Right cardiac atrium (tissue), 5 donors: ENCODE data around the gene LAMA4. TPM values are rescaled to one million over a fixed set of nuclear protein-coding genes. Genes with fewer than 3 reads are reported as not detected.
"Not testable (repeated sequence)": the region's sequence is repeated elsewhere in the genome, so short reads cannot be mapped to it uniquely, and the experiment has no call there.

Experiments
- ATAC-seq, 2 donors: fragments of 200-7000 bp; cut with Tn5 transposase; one replicate each; pipeline versions ENCODE4 v1.8.0 to v1.9.1; 2020; ENCODE audit warnings: moderate library complexity in 2 of 2, mild to moderate bottlenecking in 1 of 2
- DNase-seq, 3 donors: peaks; one replicate each; pipeline ENCODE4 v3.0.0-alpha.2; 2020
- H3K27ac ChIP-seq: one replicate; pipeline ENCODE4 v1.5.1; 2013; ENCODE audit warnings: mild to moderate bottlenecking, low read length, control low read depth, moderate library complexity
- H3K27me3 ChIP-seq: one replicate; pipeline ENCODE4 v1.6.1; 2013; ENCODE audit not compliant: control insufficient read depth, insufficient read depth
- H3K4me1 ChIP-seq: one replicate; pipeline ENCODE4 v1.6.1; 2013; ENCODE audit warnings: low read length; ENCODE audit not compliant: control insufficient read depth, insufficient read depth
- H3K4me3 ChIP-seq: one replicate; pipeline ENCODE4 v1.5.1; 2013; ENCODE audit warnings: low read length, control low read depth
- H3K9me3 ChIP-seq: one replicate; pipeline ENCODE4 v1.6.1; 2013; ENCODE audit warnings: low read length; ENCODE audit not compliant: control insufficient read depth
- WGBS: extraction: QIAGEN DNeasy Blood & Tissue Kit; methylation state at CpG from one replicate; pipeline ENCODE4 v1.1.7; 2013; 5-methylcytosine and 5-hydroxymethylcytosine counted together
- intact Hi-C, 4 donors: fragments of 100-400 bp; cut with DNase I; formaldehyde crosslinking; loops; one replicate each; pipeline versions ENCODE4 v1.11.0 to v1.14.0; 2022 to 2023
- polyA plus RNA-seq: library from polyadenylated mRNA; stranded (reverse); fragments of 200-250 nt; gene quantifications from one replicate; pipeline ENCODE4 v1.2.3, GENCODE V29; 2013
- total RNA-seq, 4 donors: library from RNA; stranded (reverse); fragmentation: NEBNext Ultra II Directional; extraction: Animal tissue kit (Norgen Biotek cat#: 25700); gene quantifications; one replicate each; pipeline ENCODE4 v1.2.1, GENCODE V29; 2021
- donor health status: healthy with polysubstance abuse.
- donor health status: DM: no; HTN: yes; CAD: no.
- donor health status: DM: no; HTN: no; CAD: no.
- donor health status: DM: no; HTN: yes; CAD: no; lungs with severe emphysema.
- donor health status: DM: yes; HTN: yes; CAD: no.

Gene LAMA4
- total and polyA plus RNA-seq, 5 donors = 24.2 to 45.8 (median 33.3) TPM

DNA sequence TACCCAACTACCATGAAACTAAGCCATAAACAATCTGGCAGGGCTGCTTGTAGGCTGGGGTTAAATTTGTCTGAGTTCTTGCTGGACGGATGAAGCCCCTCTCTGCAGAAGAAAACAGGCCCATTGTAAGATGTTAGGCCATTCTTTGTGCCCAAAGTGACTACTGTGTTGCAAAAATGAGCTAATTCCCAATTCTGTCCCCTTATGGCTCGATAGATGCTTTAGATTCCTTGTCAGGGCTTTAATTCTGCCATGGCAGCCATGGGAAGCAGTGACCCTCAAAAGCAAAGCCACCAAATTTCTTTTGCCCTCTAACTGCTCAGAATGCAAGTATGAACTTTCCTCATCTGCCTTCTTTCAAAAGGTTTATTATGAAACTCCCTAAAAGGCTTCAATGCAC is 45.2 kb downstream of the LAMA4 start:
- Histone ChIP-seq H3K27me3 (no peaks in the 10 kb centered on the region), H3K9me3 (no peaks in the 10 kb centered on the region), H3K27ac (no peak overlapping the region), H3K4me3 (no peak overlapping the region), H3K4me1 (no peaks in the 10 kb centered on the region)
- DNase-seq = no peak
- ATAC-seq = no peak
- intact Hi-C loops = no loop called here
- 82% methylated on average over 2 of the region's 2 CpGs for WGBS

DNA sequence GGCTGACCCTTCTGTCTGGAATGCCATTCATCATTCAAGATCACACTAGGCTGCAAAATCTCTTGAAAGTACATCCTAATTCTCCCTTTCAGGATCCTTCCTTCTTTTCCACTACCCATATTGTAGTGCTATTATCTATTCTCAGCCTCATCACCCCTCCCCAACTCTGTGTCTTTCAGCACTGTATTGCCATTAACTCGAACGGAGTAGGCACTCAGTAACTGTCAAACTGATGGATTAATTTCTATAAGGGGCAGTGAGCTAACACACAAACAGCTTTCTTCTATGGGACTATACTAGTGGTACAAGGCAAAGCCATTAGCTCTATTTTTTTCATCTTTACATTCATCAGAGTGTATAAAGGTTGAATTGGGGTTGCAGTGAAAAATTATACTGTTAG is 46.6 kb downstream of the LAMA4 start:
- H3K27ac ChIP-seq = no peak overlapping the region
- intact Hi-C loops = no loop called here

DNA sequence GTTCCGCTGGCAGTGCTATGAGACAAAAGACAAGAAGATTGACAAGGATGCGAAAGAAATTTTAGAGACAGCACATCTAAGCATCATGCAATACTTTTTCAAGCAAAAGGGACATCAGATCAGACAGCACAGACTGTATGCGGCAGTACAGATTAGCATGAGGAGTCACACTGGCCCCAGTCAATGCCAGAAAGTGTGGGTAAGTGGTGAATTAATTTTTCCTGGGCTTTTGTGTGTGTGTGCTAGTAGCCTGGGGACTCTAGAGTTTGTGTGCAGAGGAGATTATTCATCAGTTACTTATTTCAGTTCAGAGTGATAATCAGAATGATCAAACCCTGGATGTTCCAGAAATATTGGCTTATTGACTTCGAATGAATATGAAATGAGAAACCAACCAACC is 47.2 kb downstream of the LAMA4 start:
- DNase-seq = no peak
- Histone ChIP-seq H3K27me3 (no peaks in the 10 kb centered on the region), H3K4me1 (peaks cover 3% of the 10 kb centered on the region), H3K4me3 (no peak overlapping the region), H3K27ac (no peak overlapping the region), H3K9me3 (no peaks in the 10 kb centered on the region)
- 92% methylated on average over 4 of the region's 4 CpGs for WGBS
- intact Hi-C loops = no loop called here
- no peak for ATAC-seq

More for the DNA sequence above, 46.6 kb downstream of the LAMA4 start:
- no peak overlapping the region for H3K4me3 ChIP-seq
- H3K27me3 ChIP-seq = no peaks in the 10 kb centered on the region
- H3K4me1 ChIP-seq = peaks cover 2% of the 10 kb centered on the region
- H3K9me3 ChIP-seq = no peaks in the 10 kb centered on the region
- 77% methylated on average over 2 of the region's 2 CpGs for WGBS
- ATAC-seq (no peak), DNase-seq (no peak)

DNA sequence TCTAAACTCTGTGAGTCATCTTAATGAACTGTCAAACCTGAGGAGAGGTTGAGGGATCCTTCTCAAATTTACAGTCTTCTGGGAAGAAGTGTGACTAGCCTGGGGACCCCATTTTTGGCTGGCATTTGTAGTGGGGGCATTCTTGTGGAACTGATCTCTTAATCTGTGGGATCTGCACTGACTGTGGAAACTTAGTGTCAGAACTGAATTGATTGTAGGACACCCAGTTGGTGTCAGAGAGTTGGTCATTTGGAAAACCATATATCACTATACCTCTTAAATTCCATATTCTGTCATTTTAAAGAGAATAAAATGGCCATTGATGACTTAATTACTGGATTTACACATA is 48.3 kb downstream of the LAMA4 start:
- no peak for DNase-seq
- ATAC-seq = no peak
- H3K27me3 ChIP-seq = no peaks in the 10 kb centered on the region
- intact Hi-C loops = no loop called here
- H3K4me1 ChIP-seq = peaks cover 3% of the 10 kb centered on the region
- no peak overlapping the region for H3K4me3 ChIP-seq
- H3K27ac ChIP-seq = peak overlapping the region; percentile 14
- no peaks in the 10 kb centered on the region for H3K9me3 ChIP-seq

DNA sequence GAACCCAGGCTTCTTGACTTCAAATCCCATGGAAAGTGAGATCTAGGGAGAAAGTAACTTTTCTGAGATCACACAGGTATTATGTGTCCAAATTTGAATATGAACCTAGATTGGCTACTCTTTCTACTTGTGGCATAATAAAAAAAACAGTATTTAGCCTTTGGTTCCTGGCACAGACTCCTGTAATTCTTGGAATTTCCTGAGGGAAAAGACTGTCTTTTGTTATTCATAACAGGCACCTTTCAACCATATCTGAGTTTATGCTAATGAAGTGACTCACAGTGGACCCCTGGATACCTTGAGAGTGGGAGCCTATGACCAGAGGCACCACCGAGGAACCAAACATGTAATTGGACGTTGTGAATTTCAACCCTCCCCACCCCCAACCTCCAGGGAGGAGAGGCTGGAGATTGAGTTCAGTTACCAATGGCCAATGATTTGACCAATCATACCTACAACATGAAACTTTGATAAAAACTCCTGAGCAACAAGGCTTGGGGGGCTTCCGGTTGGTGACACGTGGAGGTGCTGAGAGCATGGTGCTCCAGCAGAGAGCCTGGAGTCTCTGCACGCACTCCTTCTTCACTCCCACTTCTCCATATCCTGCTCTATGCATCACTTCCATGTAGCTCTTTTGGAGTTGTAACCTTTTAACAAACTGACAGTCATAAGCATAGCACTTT is 48.8 kb downstream of the LAMA4 start:
- Histone ChIP-seq H3K4me3 (no peak overlapping the region), H3K27ac (no peak overlapping the region), H3K4me1 (peaks cover 3% of the 10 kb centered on the region), H3K9me3 (no peaks in the 10 kb centered on the region), H3K27me3 (no peaks in the 10 kb centered on the region)
- 75% methylated on average over 5 of the region's 5 CpGs for WGBS
- DNase-seq (no peak), ATAC-seq (peak; percentile 19 to 40)
- intact Hi-C loops = no loop called here

DNA sequence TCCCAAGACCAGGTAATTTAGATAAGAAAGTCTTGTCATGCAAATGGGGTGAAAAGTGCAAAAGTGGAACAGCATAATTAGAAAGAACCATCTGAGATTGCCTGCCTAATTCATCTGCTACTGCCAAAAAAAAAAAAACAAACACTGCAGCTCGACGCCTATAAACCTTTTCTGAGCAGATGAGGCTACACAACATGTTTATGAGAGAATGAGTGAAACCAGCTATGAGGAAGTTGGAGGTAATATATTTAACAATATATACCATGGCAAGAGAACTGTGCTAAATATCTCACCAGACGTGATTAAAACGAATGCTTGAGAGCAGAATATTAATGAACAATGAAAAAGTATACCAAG is 50.0 kb downstream of the LAMA4 start:
- Histone ChIP-seq H3K9me3 (no peaks in the 10 kb centered on the region), H3K4me1 (peaks cover 3% of the 10 kb centered on the region), H3K27ac (no peak overlapping the region), H3K4me3 (no peak overlapping the region), H3K27me3 (no peaks in the 10 kb centered on the region)
- DNase-seq = no peak
- 81% methylated on average over 4 of the region's 4 CpGs for WGBS
- intact Hi-C loops = no loop called here
- ATAC-seq = no peak

DNA sequence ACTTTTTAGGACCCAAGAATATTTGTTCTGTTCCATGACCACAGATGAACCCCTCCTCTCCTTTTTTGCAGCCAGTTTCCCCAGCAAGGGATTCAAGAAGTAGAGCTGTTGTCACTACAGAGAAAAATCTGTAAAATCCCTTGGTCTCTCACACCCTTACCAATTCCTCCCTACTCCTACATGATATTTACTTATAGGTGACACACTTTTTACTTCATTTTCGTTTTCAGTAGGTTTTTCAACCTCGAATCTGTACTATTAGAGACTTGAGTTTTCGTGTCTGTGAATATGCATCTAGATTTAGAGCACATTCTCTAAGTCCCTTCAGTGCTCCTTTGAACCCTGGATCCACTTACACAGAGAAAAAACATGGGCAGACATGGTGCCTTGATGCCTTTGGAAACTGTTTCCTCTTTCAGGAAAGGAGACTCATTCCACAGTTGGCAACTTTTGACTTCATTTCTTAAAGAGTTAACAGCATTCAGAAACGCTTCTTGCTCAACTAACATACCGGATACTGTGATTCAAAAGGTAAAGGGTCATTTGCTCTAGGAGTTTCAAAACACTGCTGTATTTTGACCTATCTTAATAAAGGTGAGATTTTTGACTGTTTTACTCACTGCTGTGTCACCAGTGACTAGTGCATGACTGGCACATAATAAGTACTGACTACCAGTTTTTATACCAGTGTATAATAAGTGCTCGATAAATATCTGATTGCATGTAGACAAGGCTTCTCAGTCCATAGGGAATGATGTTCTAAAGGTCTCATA is 50.6 kb downstream of the LAMA4 start:
- WGBS = 69% methylated on average over 6 of the region's 6 CpGs
- peak; percentile 24 to 72 for ATAC-seq
- H3K27me3 ChIP-seq = no peaks in the 10 kb centered on the region
- no peak for DNase-seq
- H3K4me3 ChIP-seq = no peak overlapping the region
- intact Hi-C loops = no loop called here
- no peaks in the 10 kb centered on the region for H3K9me3 ChIP-seq
- H3K4me1 ChIP-seq = peaks cover 7% of the 10 kb centered on the region
- H3K27ac ChIP-seq = no peak overlapping the region

DNA sequence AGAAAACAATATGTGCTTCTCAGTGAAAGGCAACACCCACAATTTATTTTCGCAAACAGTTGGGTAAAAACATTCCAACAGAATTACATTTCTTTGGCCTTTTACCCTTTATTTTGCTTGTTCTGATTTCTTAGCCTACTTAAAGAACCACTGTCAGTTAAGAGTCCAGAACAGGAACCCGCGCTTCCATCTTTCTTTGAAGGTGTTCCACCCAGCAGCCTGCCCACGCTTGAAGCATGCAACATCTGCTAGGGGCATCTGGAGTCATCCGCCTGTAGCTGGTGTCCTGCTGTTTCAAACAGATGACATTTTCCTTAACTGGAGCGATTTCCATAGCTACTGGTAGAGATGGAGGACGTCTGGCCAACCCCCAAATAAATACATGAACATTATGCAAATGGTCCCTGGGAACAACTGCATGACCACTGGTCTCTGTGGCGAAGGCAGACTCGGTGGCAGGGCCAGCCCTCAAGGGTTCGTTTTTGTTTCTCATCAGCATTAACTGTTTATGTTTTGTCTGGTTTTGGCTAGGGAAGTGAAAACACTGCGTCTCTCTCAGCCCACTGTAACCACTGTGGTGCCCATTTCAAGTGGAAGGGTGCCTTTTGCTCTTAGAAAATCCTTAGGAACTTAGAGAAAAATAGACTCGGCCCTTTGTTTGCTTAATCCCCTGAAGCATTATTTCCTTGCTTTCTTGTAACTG is 51.6 kb downstream of the LAMA4 start:
- H3K9me3 ChIP-seq = no peaks in the 10 kb centered on the region
- H3K27ac ChIP-seq = peak overlapping the region; percentile 70
- WGBS = 69% methylated on average over 12 of the region's 12 CpGs
- H3K4me3 ChIP-seq = no peak overlapping the region
- intact Hi-C loops = no loop called here
- ATAC-seq (peak in 1 of 2 donors; percentile 20), DNase-seq (no peak)
- H3K27me3 ChIP-seq = no peaks in the 10 kb centered on the region
- H3K4me1 ChIP-seq = peaks cover 12% of the 10 kb centered on the region

DNA sequence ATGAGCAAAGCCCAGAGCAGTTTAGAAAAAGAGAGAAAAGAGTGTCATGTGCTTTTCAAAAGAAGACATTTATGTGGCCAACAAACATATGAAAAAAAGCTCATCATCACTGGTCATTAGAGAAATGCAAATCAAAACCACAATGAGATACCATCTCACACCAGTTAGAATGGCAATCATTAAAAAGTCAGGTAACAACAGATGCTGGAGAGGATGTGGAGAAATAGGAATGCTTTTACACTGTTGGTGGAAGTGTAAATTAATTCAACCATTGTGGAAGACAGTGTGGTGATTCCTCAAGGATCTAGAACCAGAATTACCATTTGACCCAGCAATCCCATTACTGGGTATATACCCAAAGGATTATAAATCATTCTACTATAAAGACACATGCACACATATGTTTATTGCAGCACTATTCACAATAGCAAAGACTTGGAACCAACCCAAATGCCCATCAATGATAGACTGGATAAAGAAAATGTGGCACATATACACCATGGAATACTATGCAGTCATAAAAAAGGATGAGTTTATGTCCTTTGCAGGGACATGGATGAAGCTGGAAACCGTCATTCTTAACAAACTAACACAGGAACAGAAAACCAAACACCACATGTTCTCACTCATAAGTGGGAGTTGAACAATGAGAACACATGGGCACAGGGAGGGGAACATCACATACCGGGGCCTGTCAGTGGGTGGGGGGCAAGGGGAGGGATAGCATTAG is 54.0 kb downstream of the LAMA4 start:
- intact Hi-C loops, ATAC-seq, DNase-seq, H3K27ac ChIP-seq, H3K27me3 ChIP-seq, H3K4me3 ChIP-seq, H3K9me3 ChIP-seq: not testable (repeated sequence)
- peaks cover 12% of the 10 kb centered on the region for H3K4me1 ChIP-seq
- 95% methylated on average over 2 of the region's 2 CpGs for WGBS

DNA sequence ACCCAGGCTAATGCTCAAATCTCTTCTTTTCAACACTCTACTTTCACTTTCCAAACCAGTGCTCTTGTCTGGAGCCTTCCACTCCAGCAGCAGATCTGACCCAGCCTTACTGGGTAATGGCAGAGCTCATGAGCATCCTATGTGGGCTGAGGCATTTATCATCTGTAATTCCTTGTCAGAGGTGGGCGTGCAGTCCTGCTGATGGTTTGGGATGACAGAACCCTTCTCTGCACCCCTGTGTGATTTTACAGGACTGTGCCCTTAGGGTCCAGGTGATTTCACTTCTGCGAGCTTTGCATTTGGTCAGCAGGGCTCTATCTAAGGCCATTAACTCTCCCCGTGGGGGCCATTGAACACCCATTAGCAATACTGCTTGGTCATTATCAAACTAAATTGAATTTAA is 55.4 kb downstream of the LAMA4 start:
- Histone ChIP-seq H3K9me3 (no peaks in the 10 kb centered on the region), H3K4me3 (no peak overlapping the region), H3K4me1 (peaks cover 12% of the 10 kb centered on the region), H3K27me3 (no peaks in the 10 kb centered on the region), H3K27ac (no peak overlapping the region)
- peak; percentile 24 for ATAC-seq
- intact Hi-C loops = no loop called here
- DNase-seq = no peak
- WGBS = 94% methylated on average over 3 of the region's 3 CpGs

DNA sequence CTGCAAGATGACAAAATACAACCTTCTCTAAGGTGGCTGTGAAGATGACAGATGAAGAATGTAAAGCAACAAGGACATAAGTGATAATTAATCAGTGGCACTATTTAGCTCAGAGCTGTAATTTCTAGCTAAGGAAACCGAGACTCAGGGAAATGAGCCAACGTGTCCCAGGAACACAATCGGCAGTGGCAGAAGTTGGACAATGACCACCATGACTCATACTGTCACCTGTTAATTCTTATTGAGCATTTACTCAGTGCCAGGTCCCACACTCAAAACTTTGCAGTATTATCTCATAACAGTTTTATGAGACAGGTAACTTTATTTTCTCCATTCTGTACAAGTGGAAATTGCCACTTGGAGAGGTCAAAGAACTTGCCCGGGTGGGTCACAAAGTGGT is 55.8 kb downstream of the LAMA4 start:
- WGBS = 43% methylated on average over 4 of the region's 4 CpGs
- H3K4me1 ChIP-seq = peaks cover 12% of the 10 kb centered on the region
- no peaks in the 10 kb centered on the region for H3K9me3 ChIP-seq
- intact Hi-C loops = no loop called here
- H3K4me3 ChIP-seq = no peak overlapping the region
- ATAC-seq = peak in 1 of 2 donors; percentile 14
- no peak overlapping the region for H3K27ac ChIP-seq
- no peaks in the 10 kb centered on the region for H3K27me3 ChIP-seq
- no peak for DNase-seq
